GM12878 (cell line): ENCODE results near the gene PLXNA4.

Source experiments
- CBFB ChIP-seq: IDR thresholded peaks from 2 replicates; pipeline ENCODE4 v1.6.1; 2016; ENCODE audit warnings: antibody characterized with exemption, low read depth
- CHD1 ChIP-seq: IDR thresholded peaks from 2 replicates; pipeline ENCODE4 v1.6.1; 2012; ENCODE audit warnings: low read depth, low read length, improper control_type of control experiment
- EGR1 ChIP-seq, 2 experiments: IDR thresholded peaks; 1 replicate in 1 of 2; 2 replicates in 1 of 2; pipeline ENCODE4 v1.6.1; 2011 to 2012; ENCODE audit warnings: low read depth in 2 of 2, low read length in 2 of 2, borderline replicate concordance in 1 of 2, mild to moderate bottlenecking in 1 of 2, moderate library complexity in 1 of 2
- JUNB ChIP-seq: IDR thresholded peaks from 2 replicates; pipeline ENCODE4 v1.6.1; 2016; ENCODE audit warnings: antibody characterized with exemption, mild to moderate bottlenecking
- MXI1 ChIP-seq: fragments of 150-350 bp; IDR thresholded peaks from 2 replicates; pipeline ENCODE4 v1.6.1; 2011; ENCODE audit warnings: low read depth, mild to moderate bottlenecking, inconsistent platforms, low read length, improper control_type of control experiment
- PML ChIP-seq: IDR thresholded peaks from 2 replicates; pipeline ENCODE4 v1.6.1; 2012; ENCODE audit warnings: low read length, inconsistent platforms
- POLR2A ChIP-seq: IDR thresholded peaks from 2 replicates; pipeline ENCODE4 v1.6.1; 2011; ENCODE audit warnings: low read depth, mild to moderate bottlenecking, low read length
- YY1 ChIP-seq: IDR thresholded peaks from 2 replicates; pipeline ENCODE4 v1.6.1; 2011; ENCODE audit warnings: low read depth, mild to moderate bottlenecking, low read length
- TF ChIP-seq, protein P1 (sequence below), 3 experiments: IDR thresholded peaks in 2 of 3; conservative IDR thresholded peaks in 1 of 3; 2 replicates each; pipeline ENCODE4 v1.5.1; 2011; ENCODE audit warnings: low read depth in 3 of 3, low read length in 3 of 3, mild to moderate bottlenecking in 3 of 3, control low read depth in 2 of 3, moderate library complexity in 2 of 3, inconsistent platforms in 1 of 3, mixed read lengths in 1 of 3; ENCODE audit not compliant: control insufficient read depth in 2 of 3, insufficient read depth in 1 of 3; ENCODE audit errors: extremely low read depth in 1 of 3
- TF ChIP-seq, protein P2 (sequence below): fragments of 450-650 bp; IDR thresholded peaks from 2 replicates; pipeline ENCODE4 v1.6.1; 2017; ENCODE audit warnings: mild to moderate bottlenecking, moderate library complexity
- TF ChIP-seq, protein P3 (sequence below): IDR thresholded peaks from 2 replicates; pipeline ENCODE4 v1.6.1; 2011; ENCODE audit warnings: low read depth, mild to moderate bottlenecking, low read length, moderate library complexity, borderline replicate concordance; ENCODE audit errors: extremely low read depth

DNA sequence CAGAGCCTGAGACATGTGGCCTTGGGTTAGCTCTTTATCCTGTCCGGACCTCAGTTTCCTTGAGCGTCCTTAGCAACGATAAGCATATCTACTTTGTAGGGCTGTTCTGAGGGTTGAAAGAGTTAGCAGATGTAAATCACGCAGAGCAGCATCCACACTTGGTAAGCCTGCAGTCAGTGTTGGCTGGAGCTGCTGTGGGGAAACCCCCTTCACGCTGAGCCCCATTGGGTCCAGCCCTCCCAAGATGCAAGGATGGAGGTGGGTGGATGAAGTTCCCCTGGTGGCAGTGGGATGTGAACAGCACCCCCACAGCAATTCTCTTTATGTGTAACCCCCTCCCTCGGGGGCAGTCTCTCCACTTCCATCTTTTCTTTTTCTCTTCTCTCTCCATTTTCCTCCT, 109.9 kb downstream of the PLXNA4 start:
- TF ChIP-seq POLR2A (no peak), CBFB (no peak), PML (no peak), CHD1 (no peak), YY1 (no peak), JUNB (no peak), MXI1 (no peak), EGR1 (IDR thresholded peaks at IDR 0.05; ENCODE audit: borderline replicate concordance in 1 of 2, low read depth in 2 of 2, low read length in 2 of 2) (no peak)
- TF ChIP-seq, protein P1, sequence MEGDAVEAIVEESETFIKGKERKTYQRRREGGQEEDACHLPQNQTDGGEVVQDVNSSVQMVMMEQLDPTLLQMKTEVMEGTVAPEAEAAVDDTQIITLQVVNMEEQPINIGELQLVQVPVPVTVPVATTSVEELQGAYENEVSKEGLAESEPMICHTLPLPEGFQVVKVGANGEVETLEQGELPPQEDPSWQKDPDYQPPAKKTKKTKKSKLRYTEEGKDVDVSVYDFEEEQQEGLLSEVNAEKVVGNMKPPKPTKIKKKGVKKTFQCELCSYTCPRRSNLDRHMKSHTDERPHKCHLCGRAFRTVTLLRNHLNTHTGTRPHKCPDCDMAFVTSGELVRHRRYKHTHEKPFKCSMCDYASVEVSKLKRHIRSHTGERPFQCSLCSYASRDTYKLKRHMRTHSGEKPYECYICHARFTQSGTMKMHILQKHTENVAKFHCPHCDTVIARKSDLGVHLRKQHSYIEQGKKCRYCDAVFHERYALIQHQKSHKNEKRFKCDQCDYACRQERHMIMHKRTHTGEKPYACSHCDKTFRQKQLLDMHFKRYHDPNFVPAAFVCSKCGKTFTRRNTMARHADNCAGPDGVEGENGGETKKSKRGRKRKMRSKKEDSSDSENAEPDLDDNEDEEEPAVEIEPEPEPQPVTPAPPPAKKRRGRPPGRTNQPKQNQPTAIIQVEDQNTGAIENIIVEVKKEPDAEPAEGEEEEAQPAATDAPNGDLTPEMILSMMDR (IDR thresholded peaks at IDR 0.05 in 2 of 3, conservative IDR thresholded peaks at IDR 0.05 in 1 of 3; ENCODE audit: control insufficient read depth in 2 of 3, extremely low read depth in 1 of 3, insufficient read depth in 1 of 3, low read depth in 3 of 3, low read length in 3 of 3) = no peak
- TF ChIP-seq, protein P2, sequence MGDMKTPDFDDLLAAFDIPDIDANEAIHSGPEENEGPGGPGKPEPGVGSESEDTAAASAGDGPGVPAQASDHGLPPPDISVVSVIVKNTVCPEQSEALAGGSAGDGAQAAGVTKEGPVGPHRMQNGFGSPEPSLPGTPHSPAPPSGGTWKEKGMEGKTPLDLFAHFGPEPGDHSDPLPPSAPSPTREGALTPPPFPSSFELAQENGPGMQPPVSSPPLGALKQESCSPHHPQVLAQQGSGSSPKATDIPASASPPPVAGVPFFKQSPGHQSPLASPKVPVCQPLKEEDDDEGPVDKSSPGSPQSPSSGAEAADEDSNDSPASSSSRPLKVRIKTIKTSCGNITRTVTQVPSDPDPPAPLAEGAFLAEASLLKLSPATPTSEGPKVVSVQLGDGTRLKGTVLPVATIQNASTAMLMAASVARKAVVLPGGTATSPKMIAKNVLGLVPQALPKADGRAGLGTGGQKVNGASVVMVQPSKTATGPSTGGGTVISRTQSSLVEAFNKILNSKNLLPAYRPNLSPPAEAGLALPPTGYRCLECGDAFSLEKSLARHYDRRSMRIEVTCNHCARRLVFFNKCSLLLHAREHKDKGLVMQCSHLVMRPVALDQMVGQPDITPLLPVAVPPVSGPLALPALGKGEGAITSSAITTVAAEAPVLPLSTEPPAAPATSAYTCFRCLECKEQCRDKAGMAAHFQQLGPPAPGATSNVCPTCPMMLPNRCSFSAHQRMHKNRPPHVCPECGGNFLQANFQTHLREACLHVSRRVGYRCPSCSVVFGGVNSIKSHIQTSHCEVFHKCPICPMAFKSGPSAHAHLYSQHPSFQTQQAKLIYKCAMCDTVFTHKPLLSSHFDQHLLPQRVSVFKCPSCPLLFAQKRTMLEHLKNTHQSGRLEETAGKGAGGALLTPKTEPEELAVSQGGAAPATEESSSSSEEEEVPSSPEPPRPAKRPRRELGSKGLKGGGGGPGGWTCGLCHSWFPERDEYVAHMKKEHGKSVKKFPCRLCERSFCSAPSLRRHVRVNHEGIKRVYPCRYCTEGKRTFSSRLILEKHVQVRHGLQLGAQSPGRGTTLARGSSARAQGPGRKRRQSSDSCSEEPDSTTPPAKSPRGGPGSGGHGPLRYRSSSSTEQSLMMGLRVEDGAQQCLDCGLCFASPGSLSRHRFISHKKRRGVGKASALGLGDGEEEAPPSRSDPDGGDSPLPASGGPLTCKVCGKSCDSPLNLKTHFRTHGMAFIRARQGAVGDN = no peak
- TF ChIP-seq, protein P3, sequence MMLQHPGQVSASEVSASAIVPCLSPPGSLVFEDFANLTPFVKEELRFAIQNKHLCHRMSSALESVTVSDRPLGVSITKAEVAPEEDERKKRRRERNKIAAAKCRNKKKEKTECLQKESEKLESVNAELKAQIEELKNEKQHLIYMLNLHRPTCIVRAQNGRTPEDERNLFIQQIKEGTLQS = no peak
